ENCODE data around the gene TTC3. TPM values are rescaled to one million over a fixed set of nuclear protein-coding genes. Genes with fewer than 3 reads are reported as not detected.
A peak's percentile ranks its signal among the peaks of the same experiment; 100 is the strongest.

Gene TTC3
- total RNA-seq, 2 donors from 2014 or later, result 184 to 273 TPM

DNA sequence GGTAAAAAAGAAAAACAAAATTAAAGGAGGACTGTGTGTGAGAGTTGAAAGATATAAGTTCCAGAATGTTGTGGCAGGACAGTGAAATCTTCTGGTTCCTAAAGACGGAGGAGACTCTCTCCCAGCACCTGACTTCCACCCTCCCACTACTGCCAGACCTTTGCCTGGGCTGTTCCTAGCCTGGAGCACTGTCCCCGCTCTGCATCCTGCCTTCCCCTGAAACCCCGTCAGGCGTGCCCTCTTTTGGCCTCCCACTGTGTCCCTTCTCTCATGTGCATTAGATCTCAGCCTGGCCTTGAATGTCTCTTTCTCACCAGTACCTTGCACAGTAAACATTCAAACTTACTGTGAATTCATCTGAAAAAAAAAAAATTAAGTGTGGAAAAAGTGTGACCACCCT is 120.0 kb downstream of the TTC3 start:
- Mint-ChIP-seq H3K9me3 (peaks cover 3% of the 10 kb centered on the region), H3K27me3 (ENCODE audit: insufficient read depth) (no peaks in the 10 kb centered on the region), H3K4me1 (peaks cover 12% of the 10 kb centered on the region), H3K27ac (no peak overlapping the region), H3K36me3 (ENCODE audit: low read depth) (peaks cover 83% of the 10 kb centered on the region), H3K4me3 (no peak overlapping the region)
- Histone ChIP-seq H3K4me3 (ENCODE audit: low read length) (no peak overlapping the region), H3K9me3 (ENCODE audit: control insufficient read depth, low read length) (peaks cover 8% of the 10 kb centered on the region), H3K9ac (ENCODE audit: extremely low read depth, low read length, poor library complexity, severe bottlenecking) (no peak overlapping the region), H3K27me3 (ENCODE audit: control insufficient read depth, insufficient read depth, low read length, poor library complexity, severe bottlenecking) (no peaks in the 10 kb centered on the region), H3K36me3 (ENCODE audit: control insufficient read depth, insufficient read depth, low read length) (peaks cover 100% of the 10 kb centered on the region), H3K4me1 (ENCODE audit: control insufficient read depth, insufficient read depth, low read length) (peaks cover 4% of the 10 kb centered on the region), H3K27ac (ENCODE audit: low read depth, low read length) (no peak overlapping the region)
- WGBS, 2 experiments (ENCODE audit: insufficient coverage in 1 of 2, insufficient read length in 1 of 2), result 50 to 58% methylated on average over 4 of the region's 4 CpGs
- TF ChIP-seq, protein P1, sequence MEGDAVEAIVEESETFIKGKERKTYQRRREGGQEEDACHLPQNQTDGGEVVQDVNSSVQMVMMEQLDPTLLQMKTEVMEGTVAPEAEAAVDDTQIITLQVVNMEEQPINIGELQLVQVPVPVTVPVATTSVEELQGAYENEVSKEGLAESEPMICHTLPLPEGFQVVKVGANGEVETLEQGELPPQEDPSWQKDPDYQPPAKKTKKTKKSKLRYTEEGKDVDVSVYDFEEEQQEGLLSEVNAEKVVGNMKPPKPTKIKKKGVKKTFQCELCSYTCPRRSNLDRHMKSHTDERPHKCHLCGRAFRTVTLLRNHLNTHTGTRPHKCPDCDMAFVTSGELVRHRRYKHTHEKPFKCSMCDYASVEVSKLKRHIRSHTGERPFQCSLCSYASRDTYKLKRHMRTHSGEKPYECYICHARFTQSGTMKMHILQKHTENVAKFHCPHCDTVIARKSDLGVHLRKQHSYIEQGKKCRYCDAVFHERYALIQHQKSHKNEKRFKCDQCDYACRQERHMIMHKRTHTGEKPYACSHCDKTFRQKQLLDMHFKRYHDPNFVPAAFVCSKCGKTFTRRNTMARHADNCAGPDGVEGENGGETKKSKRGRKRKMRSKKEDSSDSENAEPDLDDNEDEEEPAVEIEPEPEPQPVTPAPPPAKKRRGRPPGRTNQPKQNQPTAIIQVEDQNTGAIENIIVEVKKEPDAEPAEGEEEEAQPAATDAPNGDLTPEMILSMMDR (conservative IDR thresholded peaks at IDR 0.05), result no peak
- DNase-seq, result peak; percentile 80

GRCh38 chr21:37193676-37194075 is 120.6 kb downstream of the TTC3 start:
- Mint-ChIP-seq H3K27ac (no peak overlapping the region), H3K27me3 (ENCODE audit: insufficient read depth) (no peaks in the 10 kb centered on the region), H3K4me3 (no peak overlapping the region), H3K4me1 (peaks cover 13% of the 10 kb centered on the region), H3K36me3 (ENCODE audit: low read depth) (peaks cover 84% of the 10 kb centered on the region), H3K9me3 (peaks cover 3% of the 10 kb centered on the region)
- Histone ChIP-seq H3K9me3 (ENCODE audit: control insufficient read depth, low read length) (peaks cover 4% of the 10 kb centered on the region), H3K27ac (ENCODE audit: low read depth, low read length) (no peak overlapping the region), H3K4me3 (ENCODE audit: low read length) (no peak overlapping the region), H3K9ac (ENCODE audit: extremely low read depth, low read length, poor library complexity, severe bottlenecking) (no peak overlapping the region), H3K27me3 (ENCODE audit: control insufficient read depth, insufficient read depth, low read length, poor library complexity, severe bottlenecking) (no peaks in the 10 kb centered on the region), H3K36me3 (ENCODE audit: control insufficient read depth, insufficient read depth, low read length) (peaks cover 100% of the 10 kb centered on the region), H3K4me1 (ENCODE audit: control insufficient read depth, insufficient read depth, low read length) (peaks cover 4% of the 10 kb centered on the region)
- TF ChIP-seq, protein P1 (conservative IDR thresholded peaks at IDR 0.05), result no peak
- WGBS, 2 experiments (ENCODE audit: insufficient coverage in 1 of 2, insufficient read length in 1 of 2), result 78 to 88% methylated on average over 5 to 6 of the region's 6 CpGs
- no peak for DNase-seq

- no peak overlapping the region for H3K4me3 ChIP-seq (ENCODE audit: low read length)
- no peaks in the 10 kb centered on the region for H3K9me3 Mint-ChIP-seq
- H3K27me3 ChIP-seq (ENCODE audit: control insufficient read depth, insufficient read depth, low read length, poor library complexity, severe bottlenecking), result no peaks in the 10 kb centered on the region
- peaks cover 82% of the 10 kb centered on the region for H3K36me3 Mint-ChIP-seq (ENCODE audit: low read depth)
- WGBS, 2 experiments (ENCODE audit: insufficient coverage in 1 of 2, insufficient read length in 1 of 2), result 94 to 98% methylated on average over 3 of the region's 3 CpGs
- H3K9me3 ChIP-seq (ENCODE audit: control insufficient read depth, low read length), result no peaks in the 10 kb centered on the region
- no peak overlapping the region for H3K9ac ChIP-seq (ENCODE audit: extremely low read depth, low read length, poor library complexity, severe bottlenecking)
- H3K4me1 Mint-ChIP-seq, result peaks cover 23% of the 10 kb centered on the region
- TF ChIP-seq, protein P1 (conservative IDR thresholded peaks at IDR 0.05), result no peak
- H3K36me3 ChIP-seq (ENCODE audit: control insufficient read depth, insufficient read depth, low read length), result peaks cover 100% of the 10 kb centered on the region
- H3K27me3 Mint-ChIP-seq (ENCODE audit: insufficient read depth), result no peaks in the 10 kb centered on the region
- no peak overlapping the region for H3K27ac ChIP-seq (ENCODE audit: low read depth, low read length)
- no peak overlapping the region for H3K27ac Mint-ChIP-seq
- DNase-seq, result no peak
- H3K4me1 ChIP-seq (ENCODE audit: control insufficient read depth, insufficient read depth, low read length), result peaks cover 6% of the 10 kb centered on the region
- no peak overlapping the region for H3K4me3 Mint-ChIP-seq
Measured at GRCh38 chr21:37195059-37195458, 122.0 kb downstream of the TTC3 start.
